Measurements from ENCODE around the gene CIRBP.

The CIRBP gene

DNA sequence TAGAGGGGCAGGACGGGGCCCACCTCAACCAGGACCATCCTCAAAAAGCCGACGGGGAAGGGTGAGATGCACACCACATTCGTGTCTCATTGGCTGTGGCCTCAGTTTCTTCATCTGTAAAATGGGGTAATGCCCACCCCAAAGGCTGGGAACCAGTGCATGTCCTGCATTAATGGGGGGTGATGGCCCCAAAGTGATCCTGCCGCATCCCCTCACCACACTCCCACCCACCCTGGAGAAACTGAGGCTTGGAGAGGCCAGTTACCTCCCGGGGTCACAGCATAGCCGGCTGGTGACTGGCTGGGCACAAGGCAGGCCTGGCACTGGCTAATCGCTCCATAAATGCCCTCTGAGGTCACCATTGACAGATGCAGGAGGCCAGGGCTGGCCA, 21.4 kb upstream of the CIRBP start:
- TF ChIP-seq, protein P1, sequence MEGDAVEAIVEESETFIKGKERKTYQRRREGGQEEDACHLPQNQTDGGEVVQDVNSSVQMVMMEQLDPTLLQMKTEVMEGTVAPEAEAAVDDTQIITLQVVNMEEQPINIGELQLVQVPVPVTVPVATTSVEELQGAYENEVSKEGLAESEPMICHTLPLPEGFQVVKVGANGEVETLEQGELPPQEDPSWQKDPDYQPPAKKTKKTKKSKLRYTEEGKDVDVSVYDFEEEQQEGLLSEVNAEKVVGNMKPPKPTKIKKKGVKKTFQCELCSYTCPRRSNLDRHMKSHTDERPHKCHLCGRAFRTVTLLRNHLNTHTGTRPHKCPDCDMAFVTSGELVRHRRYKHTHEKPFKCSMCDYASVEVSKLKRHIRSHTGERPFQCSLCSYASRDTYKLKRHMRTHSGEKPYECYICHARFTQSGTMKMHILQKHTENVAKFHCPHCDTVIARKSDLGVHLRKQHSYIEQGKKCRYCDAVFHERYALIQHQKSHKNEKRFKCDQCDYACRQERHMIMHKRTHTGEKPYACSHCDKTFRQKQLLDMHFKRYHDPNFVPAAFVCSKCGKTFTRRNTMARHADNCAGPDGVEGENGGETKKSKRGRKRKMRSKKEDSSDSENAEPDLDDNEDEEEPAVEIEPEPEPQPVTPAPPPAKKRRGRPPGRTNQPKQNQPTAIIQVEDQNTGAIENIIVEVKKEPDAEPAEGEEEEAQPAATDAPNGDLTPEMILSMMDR (IDR thresholded peaks at IDR 0.05; ENCODE audit: borderline replicate concordance, insufficient read depth, low read depth, low read length), result no peak
- peak overlapping the region; percentile 70 for H3K4me3 ChIP-seq (ENCODE audit: low read depth, low read length)

DNA sequence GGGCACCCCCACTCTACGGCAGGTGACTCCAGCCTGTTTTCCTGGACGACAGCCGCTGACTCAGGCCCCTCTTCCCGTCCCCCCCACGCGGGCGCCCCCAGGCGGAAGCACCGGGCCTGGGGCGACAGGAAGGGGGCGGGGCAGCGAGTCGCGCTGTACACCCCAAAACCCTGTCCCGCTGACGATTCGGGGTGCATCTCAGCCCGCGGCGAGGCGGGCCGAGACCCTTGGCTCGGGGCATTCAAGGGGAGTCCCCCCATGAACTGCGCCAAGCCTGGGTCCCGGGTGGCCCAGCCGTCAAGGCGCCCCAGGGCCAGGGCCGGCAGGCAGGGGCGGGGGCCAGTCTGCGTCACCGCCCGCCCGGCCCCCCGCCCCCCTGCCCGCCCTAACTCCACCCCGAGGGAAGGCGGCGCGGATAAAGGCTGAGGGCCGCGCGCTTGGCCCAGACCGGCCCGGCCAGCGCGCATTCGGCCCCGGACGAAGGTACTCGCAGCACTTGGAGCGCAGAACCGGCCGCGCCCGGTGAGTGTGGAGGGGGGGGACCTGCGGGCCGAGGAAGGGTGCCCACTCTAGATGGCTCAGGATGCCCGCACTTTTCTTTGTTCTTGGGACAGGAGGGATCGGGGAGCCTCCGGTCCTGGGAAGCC, 20.9 kb upstream of the CIRBP start, which contains the start of gene MIDN:
Gene MIDN (plus strand): TSS at position 445 of the 647 bp plus-strand sequence. CDS start 1,714 bp downstream, outside the sequence.
- H3K4me3 ChIP-seq (ENCODE audit: low read depth, low read length), result peak within 1 kb of the TSS; percentile 70
- TF ChIP-seq, protein P1 (IDR thresholded peaks at IDR 0.05; ENCODE audit: borderline replicate concordance, insufficient read depth, low read depth, low read length), result peak; percentile 56

DNA sequence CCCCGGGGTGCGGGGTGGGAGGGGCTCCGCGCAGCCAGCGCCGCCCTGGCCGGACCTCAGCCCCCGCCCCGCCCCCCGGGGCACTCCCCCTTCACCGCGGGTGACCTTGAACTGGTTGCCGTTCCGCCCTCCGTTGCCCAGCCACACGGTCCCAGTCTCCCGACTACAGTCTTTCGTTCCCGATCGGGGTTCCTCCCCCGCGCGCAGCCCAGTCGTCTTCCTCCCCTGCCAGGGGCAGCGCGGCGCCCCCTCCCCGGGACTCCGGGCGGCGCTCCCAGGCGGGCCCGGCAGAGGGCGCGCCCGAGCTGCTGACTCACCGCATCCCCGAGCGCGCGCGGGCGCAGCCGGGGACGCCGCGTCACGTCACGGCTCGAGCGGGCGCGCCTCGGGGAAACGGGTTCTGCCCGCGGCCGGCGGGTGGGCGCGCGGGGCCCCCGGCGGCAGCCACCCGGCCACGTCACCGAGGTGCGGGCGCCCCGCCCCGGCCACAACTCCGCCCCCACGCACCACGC, 20.3 kb upstream of the CIRBP start:
- TF ChIP-seq, protein P1 (IDR thresholded peaks at IDR 0.05; ENCODE audit: borderline replicate concordance, insufficient read depth, low read depth, low read length), result peak; percentile 96
- peak overlapping the region; percentile 70 for H3K4me3 ChIP-seq (ENCODE audit: low read depth, low read length)

DNA sequence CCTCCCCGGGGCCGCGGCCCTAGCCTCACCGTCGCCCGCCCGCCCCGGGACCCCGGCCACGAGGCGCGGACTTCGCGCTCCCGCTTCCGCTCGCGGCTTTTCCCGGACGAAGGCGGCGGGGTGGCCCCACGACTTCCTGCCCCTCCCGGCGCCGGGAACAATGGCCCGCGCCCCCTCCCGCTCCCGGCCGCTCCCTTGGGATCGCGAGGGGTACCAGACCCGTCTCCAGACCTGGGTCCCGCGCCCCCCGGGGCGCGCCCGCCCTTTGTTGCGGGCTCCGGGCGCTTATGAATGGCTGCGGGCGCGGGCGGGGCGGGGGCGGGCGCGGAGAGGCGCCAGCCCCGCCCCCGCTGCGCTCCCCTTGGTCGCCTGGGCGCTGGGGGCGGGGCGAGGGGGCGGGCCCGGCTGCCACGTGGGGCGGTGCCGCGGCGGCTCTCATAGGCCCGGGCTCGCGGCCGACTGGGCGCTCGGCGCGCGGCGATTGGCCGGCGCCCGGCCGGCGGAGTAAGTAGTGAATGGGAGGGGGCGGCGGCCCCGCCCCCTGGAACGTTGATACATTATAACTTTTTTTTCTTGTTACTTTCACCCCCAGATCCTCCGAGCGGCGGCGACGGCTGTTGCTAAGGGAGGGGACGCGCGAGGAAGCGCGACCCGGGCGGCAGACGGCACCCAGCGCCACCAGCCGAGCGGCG, 19.7 kb upstream of the CIRBP start:
- TF ChIP-seq, protein P1 (IDR thresholded peaks at IDR 0.05; ENCODE audit: borderline replicate concordance, insufficient read depth, low read depth, low read length), result no peak
- peak overlapping the region; percentile 73 for H3K4me3 ChIP-seq (ENCODE audit: low read depth, low read length)

DNA sequence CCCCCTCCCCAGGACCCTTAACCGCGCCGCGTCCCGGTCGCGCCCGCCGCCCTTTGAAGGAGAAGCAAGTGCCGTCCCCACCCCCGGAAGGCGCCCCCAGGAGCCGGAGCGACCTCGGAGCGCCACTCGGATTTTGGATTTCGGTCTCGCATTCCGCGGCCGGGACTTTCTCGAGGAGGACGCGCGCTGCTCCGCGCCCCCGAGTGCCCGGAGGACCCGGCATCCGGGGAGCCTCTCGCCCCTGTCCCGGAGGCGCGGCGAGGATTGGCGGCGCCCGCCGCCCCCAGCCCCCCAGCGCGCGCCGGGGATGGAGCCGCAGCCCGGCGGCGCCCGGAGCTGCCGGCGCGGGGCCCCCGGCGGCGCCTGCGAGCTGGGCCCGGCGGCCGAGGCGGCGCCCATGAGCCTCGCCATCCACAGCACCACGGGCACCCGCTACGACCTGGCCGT, 19.1 kb upstream of the CIRBP start:
- peak overlapping the region; percentile 73 for H3K4me3 ChIP-seq (ENCODE audit: low read depth, low read length)
- TF ChIP-seq, protein P1 (IDR thresholded peaks at IDR 0.05; ENCODE audit: borderline replicate concordance, insufficient read depth, low read depth, low read length), result no peak

DNA sequence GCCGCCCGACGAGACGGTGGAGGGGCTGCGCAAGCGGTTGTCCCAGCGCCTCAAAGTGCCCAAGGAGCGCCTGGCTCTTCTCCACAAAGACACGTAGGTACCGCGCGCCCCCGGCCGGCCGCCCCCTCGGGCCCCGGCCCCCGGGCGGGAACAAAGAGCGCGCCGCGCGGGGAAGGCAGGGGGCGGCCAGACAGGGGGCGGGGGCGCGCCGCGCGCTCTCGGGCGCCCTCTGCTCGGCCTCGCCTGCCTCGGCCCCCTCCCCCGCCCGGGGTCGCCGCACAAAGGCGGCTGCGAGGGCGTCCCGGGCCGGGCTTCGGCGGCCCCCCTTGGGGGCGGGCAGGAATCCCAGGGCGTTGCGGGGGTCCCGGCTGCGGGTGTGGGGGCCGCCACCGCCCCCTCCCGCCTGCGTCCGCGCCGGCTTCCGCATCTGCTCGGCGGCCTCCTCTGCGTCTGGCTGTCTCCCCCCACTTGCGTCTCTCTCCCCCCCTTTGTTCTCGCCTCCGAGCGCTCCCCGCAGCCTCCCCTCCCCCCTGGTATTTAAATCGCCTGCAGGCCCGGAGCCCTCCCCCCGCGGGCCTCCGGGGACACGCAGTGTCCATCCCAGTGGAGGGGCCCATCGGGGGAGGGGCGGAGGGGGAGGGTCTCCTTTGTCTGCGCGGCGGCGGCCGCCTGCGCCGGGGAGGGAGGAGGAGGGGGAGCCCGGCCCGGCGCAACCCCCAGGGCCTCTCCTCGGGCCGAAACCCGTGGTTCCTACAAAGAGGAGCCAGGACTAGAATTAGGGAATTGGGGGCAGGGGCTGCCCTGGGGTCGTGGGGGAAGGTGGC, 18.5 kb upstream of the CIRBP start:
- peak overlapping the region; percentile 73 for H3K4me3 ChIP-seq (ENCODE audit: low read depth, low read length)
- TF ChIP-seq, protein P1 (IDR thresholded peaks at IDR 0.05; ENCODE audit: borderline replicate concordance, insufficient read depth, low read depth, low read length), result no peak

Data from GM12875 (cell line).